ENCODE measurements around the gene RNF8.

The RNF8 gene

DNA sequence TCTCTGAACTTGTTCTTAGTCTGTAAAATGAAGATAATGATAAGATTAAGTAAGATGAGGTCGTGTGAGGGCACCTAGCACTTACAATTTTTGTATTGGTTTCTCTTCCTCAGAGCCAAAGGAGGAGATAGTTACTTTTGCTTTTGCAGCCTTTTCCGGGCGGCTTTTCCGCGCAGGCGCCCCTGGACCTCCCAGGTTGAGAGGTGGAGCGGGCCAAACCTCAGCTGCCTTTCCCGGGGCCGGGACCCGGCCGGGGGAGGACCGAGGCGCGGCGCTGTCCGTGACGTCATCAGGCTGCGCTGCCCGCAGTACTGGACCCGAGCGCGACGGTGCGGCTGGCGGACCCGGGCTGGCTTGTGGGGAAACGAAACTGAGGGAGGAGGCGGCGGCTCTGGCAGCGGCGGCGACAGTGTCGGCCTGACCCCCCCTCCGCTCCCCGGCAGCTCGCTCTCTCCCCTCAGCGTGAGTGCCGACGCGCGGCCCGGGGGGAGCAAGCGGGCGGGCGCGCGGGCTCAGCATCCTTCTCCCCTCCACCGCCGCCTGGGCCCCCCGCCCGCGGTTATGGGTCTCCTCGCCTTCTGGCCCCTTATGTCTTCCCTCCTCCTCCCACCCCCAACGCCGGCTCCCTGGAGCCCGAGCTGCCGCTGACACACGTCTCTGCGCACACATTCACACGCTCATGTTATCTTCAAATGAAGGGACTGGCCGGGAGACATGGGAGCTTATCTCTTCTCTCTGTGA, 79.3 kb downstream of the RNF8 start, which contains the start of gene CMTR1:
Gene CMTR1 (plus strand): TSS at position 306 of the 741 bp plus-strand sequence. CDS start 2,409 bp downstream, outside the sequence.
- 0% methylated on average over 57 of the region's 61 CpGs for WGBS (ENCODE audit: insufficient coverage)
- peak; percentile 96 to 97 (median 97) for DNase-seq
- Histone ChIP-seq H3K4me1 (ENCODE audit: control extremely low read depth in 1 of 4, control insufficient read depth in 4 of 4, insufficient read depth in 4 of 4, low read length in 3 of 4) (peaks cover 10 to 19% (median 15%) of the 10 kb centered on the region in 4 experiments), H3K4me3 (ENCODE audit: control insufficient read depth in 1 of 7, extremely low read depth in 1 of 7, insufficient read depth in 4 of 7, low read depth in 2 of 7, low read length in 6 of 7) (peak within 1 kb of the TSS; percentile 75 to 100 (median 88)), H3K27me3 (replicated peaks in 2 of 5; ENCODE audit: control insufficient read depth in 4 of 5, insufficient read depth in 5 of 5, low read length in 4 of 5) (no peaks in the 10 kb centered on the region), H3K27ac (ENCODE audit: insufficient read depth in 1 of 2, low read depth in 1 of 2, low read length in 2 of 2, poor library complexity in 1 of 2, severe bottlenecking in 2 of 2) (peak within 1 kb of the TSS; percentile 85 to 89), H3K36me3 (ENCODE audit: control insufficient read depth in 4 of 4, insufficient read depth in 4 of 4, low read length in 3 of 4) (peaks cover 6 to 25% (median 16%) of the 10 kb centered on the region in 4 experiments), H3K9me3 (ENCODE audit: control extremely low read depth in 1 of 5, control insufficient read depth in 4 of 5, insufficient read depth in 2 of 5, low read depth in 1 of 5, low read length in 4 of 5) (no peaks in the 10 kb centered on the region)
- ChIA-PET POLR2A (interaction anchor here (1.1 kb wide), 1 partner anchor 206 kb away, joined by 4 read pairs; no protein-coding TSS in a partner anchor), CTCF (no interaction called here)

DNA sequence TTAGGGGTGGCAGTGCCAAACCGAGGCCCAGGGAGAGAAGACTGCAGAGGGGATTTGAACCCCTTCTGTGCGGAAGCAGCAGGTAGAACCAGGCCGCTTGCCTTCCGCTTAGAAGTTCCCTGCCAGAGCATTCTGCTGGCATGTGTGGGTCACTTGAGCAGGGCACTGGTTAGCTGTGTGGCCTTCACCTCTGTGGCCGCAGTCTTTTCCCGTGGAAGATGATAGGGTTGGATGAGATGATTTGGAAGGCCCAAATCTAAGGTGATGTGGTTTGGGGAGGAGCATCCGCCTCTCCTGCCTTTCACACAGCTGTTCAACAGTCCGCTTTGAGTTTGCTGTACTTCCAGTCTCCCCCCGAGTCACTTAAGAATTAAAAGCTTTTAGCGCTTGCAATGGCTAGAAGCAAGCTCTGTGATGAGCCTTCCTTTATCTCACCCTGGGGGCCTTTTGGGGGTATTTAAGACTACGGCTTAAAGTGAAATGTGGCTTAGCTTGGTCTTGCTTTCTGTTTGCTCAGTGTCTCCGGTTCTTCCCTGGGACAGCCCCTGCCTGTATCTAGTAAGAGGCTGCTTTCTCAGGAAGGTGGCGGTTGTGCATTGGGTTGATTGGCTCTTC, 80.0 kb downstream of the RNF8 start:
- Histone ChIP-seq H3K9me3 (ENCODE audit: control extremely low read depth in 1 of 5, control insufficient read depth in 4 of 5, insufficient read depth in 2 of 5, low read depth in 1 of 5, low read length in 4 of 5) (no peaks in the 10 kb centered on the region), H3K36me3 (ENCODE audit: control insufficient read depth in 4 of 4, insufficient read depth in 4 of 4, low read length in 3 of 4) (peaks cover 10 to 31% (median 19%) of the 10 kb centered on the region in 4 experiments), H3K27me3 (replicated peaks in 2 of 5; ENCODE audit: control insufficient read depth in 4 of 5, insufficient read depth in 5 of 5, low read length in 4 of 5) (no peaks in the 10 kb centered on the region), H3K27ac (ENCODE audit: insufficient read depth in 1 of 2, low read depth in 1 of 2, low read length in 2 of 2, poor library complexity in 1 of 2, severe bottlenecking in 2 of 2) (peak overlapping the region; percentile 85 to 89), H3K4me1 (ENCODE audit: control extremely low read depth in 1 of 4, control insufficient read depth in 4 of 4, insufficient read depth in 4 of 4, low read length in 3 of 4) (peaks cover 10 to 19% (median 15%) of the 10 kb centered on the region in 4 experiments), H3K4me3 (ENCODE audit: control insufficient read depth in 1 of 7, extremely low read depth in 1 of 7, insufficient read depth in 4 of 7, low read depth in 2 of 7, low read length in 6 of 7) (peak overlapping the region; percentile 75 to 100 (median 88))
- ChIA-PET POLR2A (no interaction called here), CTCF (no interaction called here)
- DNase-seq, result peak; percentile 9 to 48 (median 46)
- WGBS (ENCODE audit: insufficient coverage), result 28% methylated on average over 12 of the region's 13 CpGs

DNA sequence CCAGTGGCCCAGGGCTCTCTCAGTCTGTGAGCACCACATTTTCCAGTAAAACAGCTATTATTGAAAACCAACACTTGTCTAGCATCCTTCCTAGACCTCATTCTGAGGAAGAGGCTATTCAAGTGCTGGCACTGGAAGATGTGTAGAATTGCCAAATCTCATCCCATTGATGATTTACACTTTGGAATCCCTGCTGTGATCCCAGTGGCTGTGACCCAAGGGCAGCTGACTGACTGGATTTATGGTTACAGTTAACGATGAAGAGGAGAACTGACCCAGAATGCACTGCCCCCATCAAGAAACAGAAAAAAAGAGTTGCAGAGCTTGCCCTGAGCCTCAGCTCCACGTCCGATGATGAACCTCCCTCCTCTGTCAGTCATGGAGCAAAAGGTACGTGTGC, 81.6 kb downstream of the RNF8 start:
- WGBS (ENCODE audit: insufficient coverage), result 100% methylated on average over 4 of the region's 4 CpGs
- H3K27ac ChIP-seq (ENCODE audit: insufficient read depth in 1 of 2, low read depth in 1 of 2, low read length in 2 of 2, poor library complexity in 1 of 2, severe bottlenecking in 2 of 2), result no peak overlapping the region
- no peak overlapping the region for H3K4me3 ChIP-seq (ENCODE audit: control insufficient read depth in 1 of 7, extremely low read depth in 1 of 7, insufficient read depth in 4 of 7, low read depth in 2 of 7, low read length in 6 of 7)
- ChIA-PET CTCF (no interaction called here), POLR2A (no interaction called here)
- H3K9me3 ChIP-seq (ENCODE audit: control extremely low read depth in 1 of 5, control insufficient read depth in 4 of 5, insufficient read depth in 2 of 5, low read depth in 1 of 5, low read length in 4 of 5), result no peaks in the 10 kb centered on the region
- no peak for DNase-seq
- H3K36me3 ChIP-seq (ENCODE audit: control insufficient read depth in 4 of 4, insufficient read depth in 4 of 4, low read length in 3 of 4), result peaks cover 10 to 39% (median 23%) of the 10 kb centered on the region in 4 experiments
- H3K4me1 ChIP-seq (ENCODE audit: control extremely low read depth in 1 of 4, control insufficient read depth in 4 of 4, insufficient read depth in 4 of 4, low read length in 3 of 4), result peaks cover 10 to 19% (median 15%) of the 10 kb centered on the region in 4 experiments
- H3K27me3 ChIP-seq (replicated peaks in 2 of 5; ENCODE audit: control insufficient read depth in 4 of 5, insufficient read depth in 5 of 5, low read length in 4 of 5), result no peaks in the 10 kb centered on the region

DNA sequence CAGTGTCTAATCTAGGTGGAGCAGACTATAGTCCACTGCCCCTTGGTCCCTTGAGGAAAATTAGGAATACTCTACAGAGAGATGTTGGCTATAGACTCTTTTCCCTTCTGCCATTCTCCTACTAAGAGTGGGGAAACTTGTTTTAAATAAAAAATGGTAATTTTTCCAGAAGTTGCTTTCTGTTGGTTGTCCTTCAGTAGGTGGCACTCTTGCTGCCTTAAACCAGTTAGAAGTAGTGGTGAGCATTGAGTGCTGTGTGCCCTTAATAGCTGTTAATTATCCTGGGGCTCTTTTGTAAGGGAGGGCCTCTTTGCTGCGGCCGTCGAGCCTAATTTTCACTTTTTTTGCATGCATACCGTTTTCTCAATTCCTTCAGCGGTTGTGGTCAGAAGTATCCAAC, 82.0 kb downstream of the RNF8 start:
- H3K27me3 ChIP-seq (replicated peaks in 2 of 5; ENCODE audit: control insufficient read depth in 4 of 5, insufficient read depth in 5 of 5, low read length in 4 of 5), result no peaks in the 10 kb centered on the region
- CTCF ChIA-PET, result no interaction called here
- H3K4me1 ChIP-seq (ENCODE audit: control extremely low read depth in 1 of 4, control insufficient read depth in 4 of 4, insufficient read depth in 4 of 4, low read length in 3 of 4), result peaks cover 10 to 19% (median 15%) of the 10 kb centered on the region in 4 experiments
- no peaks in the 10 kb centered on the region for H3K9me3 ChIP-seq (ENCODE audit: control extremely low read depth in 1 of 5, control insufficient read depth in 4 of 5, insufficient read depth in 2 of 5, low read depth in 1 of 5, low read length in 4 of 5)
- POLR2A ChIA-PET, result no interaction called here
- no peak for DNase-seq
- peaks cover 10 to 44% (median 25%) of the 10 kb centered on the region in 4 experiments for H3K36me3 ChIP-seq (ENCODE audit: control insufficient read depth in 4 of 4, insufficient read depth in 4 of 4, low read length in 3 of 4)
- no peak overlapping the region for H3K27ac ChIP-seq (ENCODE audit: insufficient read depth in 1 of 2, low read depth in 1 of 2, low read length in 2 of 2, poor library complexity in 1 of 2, severe bottlenecking in 2 of 2)
- H3K4me3 ChIP-seq (ENCODE audit: control insufficient read depth in 1 of 7, extremely low read depth in 1 of 7, insufficient read depth in 4 of 7, low read depth in 2 of 7, low read length in 6 of 7), result no peak overlapping the region
- 92% methylated on average over 5 of the region's 5 CpGs for WGBS (ENCODE audit: insufficient coverage)

DNA sequence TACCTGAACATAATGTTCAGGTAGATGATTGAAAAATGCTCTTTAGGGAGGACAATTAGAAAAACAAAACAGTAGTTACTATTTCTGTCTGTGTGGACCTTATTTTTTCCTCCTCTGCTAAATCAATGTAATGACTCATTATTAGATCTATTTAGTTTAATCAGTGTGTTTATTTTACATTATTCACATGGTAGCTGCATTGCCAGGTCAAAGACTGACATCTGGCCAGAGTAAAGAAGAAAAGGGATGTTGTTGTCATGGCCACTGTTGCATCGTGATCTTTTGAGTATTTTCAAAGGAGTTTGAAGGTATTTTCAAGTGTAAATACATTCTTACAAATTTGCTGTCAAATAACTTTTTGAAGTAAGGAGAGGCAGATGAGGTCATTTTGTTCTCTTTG, 85.1 kb downstream of the RNF8 start:
- peak overlapping the region in 1 of 2 experiments; percentile 28 for H3K27ac ChIP-seq (ENCODE audit: insufficient read depth in 1 of 2, low read depth in 1 of 2, low read length in 2 of 2, poor library complexity in 1 of 2, severe bottlenecking in 2 of 2)
- ChIA-PET POLR2A (no interaction called here), CTCF (interaction anchor here (1.7 kb wide), 1 partner anchor 74 kb away, joined by 3 read pairs; no protein-coding TSS in a partner anchor)
- H3K27me3 ChIP-seq (replicated peaks in 2 of 5; ENCODE audit: control insufficient read depth in 4 of 5, insufficient read depth in 5 of 5, low read length in 4 of 5), result no peaks in the 10 kb centered on the region
- H3K4me1 ChIP-seq (ENCODE audit: control extremely low read depth in 1 of 4, control insufficient read depth in 4 of 4, insufficient read depth in 4 of 4, low read length in 3 of 4), result peaks cover 2 to 16% (median 5%) of the 10 kb centered on the region in 4 experiments
- peaks cover 10 to 56% (median 26%) of the 10 kb centered on the region in 4 experiments for H3K36me3 ChIP-seq (ENCODE audit: control insufficient read depth in 4 of 4, insufficient read depth in 4 of 4, low read length in 3 of 4)
- no CpG with 5 or more reads among the region's 1 CpG for WGBS (ENCODE audit: insufficient coverage)
- no peaks in the 10 kb centered on the region for H3K9me3 ChIP-seq (ENCODE audit: control extremely low read depth in 1 of 5, control insufficient read depth in 4 of 5, insufficient read depth in 2 of 5, low read depth in 1 of 5, low read length in 4 of 5)
- DNase-seq, result no peak
- H3K4me3 ChIP-seq (ENCODE audit: control insufficient read depth in 1 of 7, extremely low read depth in 1 of 7, insufficient read depth in 4 of 7, low read depth in 2 of 7, low read length in 6 of 7), result no peak overlapping the region

DNA sequence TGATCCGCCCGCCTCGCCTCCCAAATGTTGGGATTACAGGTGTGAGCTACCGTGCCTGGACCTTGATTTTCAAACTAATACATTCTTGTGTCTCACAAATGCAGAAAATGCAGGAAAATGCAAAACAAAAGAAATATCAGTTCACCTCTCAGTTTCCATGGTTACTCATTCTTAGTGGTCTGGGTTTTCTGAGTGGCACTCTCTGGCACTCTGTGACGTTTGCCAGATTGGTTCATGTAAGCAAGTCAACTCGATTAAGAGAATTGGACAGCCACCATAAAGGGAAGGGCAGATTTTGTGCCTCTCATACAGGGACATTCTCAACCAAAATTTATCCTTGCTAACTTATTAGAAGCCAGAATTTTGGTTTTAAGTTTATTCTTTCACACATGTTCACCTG, 87.9 kb downstream of the RNF8 start:
- ChIA-PET POLR2A (no interaction called here), CTCF (interaction anchor here (1.0 to 1.5 kb wide), 2 partner anchors 17 to 60 kb away, joined by 3 read pairs; no protein-coding TSS in a partner anchor)
- Histone ChIP-seq H3K4me1 (ENCODE audit: control extremely low read depth in 1 of 4, control insufficient read depth in 4 of 4, insufficient read depth in 4 of 4, low read length in 3 of 4) (peaks cover 0 to 9% (median 0%) of the 10 kb centered on the region in 4 experiments), H3K27ac (ENCODE audit: insufficient read depth in 1 of 2, low read depth in 1 of 2, low read length in 2 of 2, poor library complexity in 1 of 2, severe bottlenecking in 2 of 2) (peak overlapping the region in 1 of 2 experiments; percentile 93), H3K9me3 (ENCODE audit: control extremely low read depth in 1 of 5, control insufficient read depth in 4 of 5, insufficient read depth in 2 of 5, low read depth in 1 of 5, low read length in 4 of 5) (no peaks in the 10 kb centered on the region), H3K36me3 (ENCODE audit: control insufficient read depth in 4 of 4, insufficient read depth in 4 of 4, low read length in 3 of 4) (peaks cover 13 to 66% (median 32%) of the 10 kb centered on the region in 4 experiments), H3K4me3 (ENCODE audit: control insufficient read depth in 1 of 7, extremely low read depth in 1 of 7, insufficient read depth in 4 of 7, low read depth in 2 of 7, low read length in 6 of 7) (peak overlapping the region in 1 of 7 experiments; percentile 75), H3K27me3 (replicated peaks in 2 of 5; ENCODE audit: control insufficient read depth in 4 of 5, insufficient read depth in 5 of 5, low read length in 4 of 5) (no peaks in the 10 kb centered on the region)
- WGBS (ENCODE audit: insufficient coverage), result 85% methylated on average over 6 of the region's 6 CpGs
- DNase-seq, result peak in 1 of 3 donors; percentile 19
